SK-N-SH (cell line): Measurements from ENCODE around the gene SPACA9. TPM values are rescaled to one million over a fixed set of nuclear protein-coding genes. Genes with fewer than 3 reads are reported as not detected.

Source experiments
- CTCF ChIA-PET: fragments of 300-600, 350-600 bp; formaldehyde crosslinking; extraction: SDS; loops from one replicate; lab custom pipeline; 2021; lab: Yijun Ruan, JAX
- POLR2A ChIA-PET: fragments of 350-600 bp; sonication (Branson Sonifier 250); formaldehyde crosslinking; extraction: SDS; loops from one replicate; lab custom pipeline; 2020; ENCODE audit warnings: antibody characterized with exemption, inconsistent platforms; lab: Yijun Ruan, JAX
- DNase-seq: peaks from one replicate; pipeline ENCODE4 v3.0.0; 2012
- H2AFZ ChIP-seq: fragments of 200-600 bp; sonication (generic); 2 replicates; pipeline ENCODE4 v1.8.1; 2016; ENCODE audit warnings: antibody characterized with exemption, mild to moderate bottlenecking, low read depth
- H3F3A ChIP-seq: fragments of 200-600 bp; sonication (generic); replicated peaks from 2 replicates; pipeline ENCODE3; 2016; ENCODE audit warnings: antibody characterized with exemption, mild to moderate bottlenecking; ENCODE audit not compliant: insufficient read depth
- H3K27ac ChIP-seq, 2 experiments: fragments of 200-500 bp in 1 of 2; fragments of 200-600 bp in 1 of 2; sonication (Bioruptor generic) in 1 of 2; sonication (generic), shearing (Covaris generic) in 1 of 2; 2 replicates each; pipeline versions ENCODE4 v1.5.1 to v1.6.1; 2014 to 2016; ENCODE audit warnings: low read depth in 2 of 2, inconsistent platforms in 1 of 2, low read length in 1 of 2, mild to moderate bottlenecking in 1 of 2, mixed read lengths in 1 of 2
- H3K27me3 ChIP-seq: fragments of 200-600 bp; sonication (generic), shearing (Covaris generic); 2 replicates; pipeline ENCODE4 v1.6.1; 2016; ENCODE audit warnings: mixed run types; ENCODE audit not compliant: insufficient read depth
- H3K36me3 ChIP-seq, 2 experiments: fragments of 200-500 bp in 1 of 2; fragments of 200-600 bp in 1 of 2; sonication (Bioruptor generic) in 1 of 2; sonication (generic) in 1 of 2; replicated peaks in 1 of 2; 2 replicates each; pipeline versions ENCODE3 to v1.5.1; 2014 to 2016; ENCODE audit warnings: low read length in 1 of 2, mild to moderate bottlenecking in 1 of 2; ENCODE audit not compliant: insufficient read depth in 2 of 2, control insufficient read depth in 1 of 2
- H3K4me1 ChIP-seq, 2 experiments: fragments of 200-500 bp in 1 of 2; fragments of 200-600 bp in 1 of 2; sonication (Bioruptor generic) in 1 of 2; sonication (generic), shearing (Covaris generic) in 1 of 2; 2 replicates each; pipeline versions ENCODE4 v1.5.1 to v1.6.1; 2014 to 2016; ENCODE audit warnings: low read depth in 1 of 2, low read length in 1 of 2, mixed run types in 1 of 2; ENCODE audit not compliant: insufficient read depth in 2 of 2, control insufficient read depth in 1 of 2
- H3K4me2 ChIP-seq: fragments of 200-600 bp; sonication (generic), shearing (Covaris generic); 2 replicates; pipeline ENCODE4 v1.6.1; 2017; ENCODE audit warnings: mixed run types
- H3K4me3 ChIP-seq, 2 experiments: fragments of 200-500 bp in 1 of 2; fragments of 200-600 bp in 1 of 2; sonication (Bioruptor generic) in 1 of 2; sonication (generic), shearing (Covaris generic) in 1 of 2; 2 replicates each; pipeline versions ENCODE4 v1.5.1 to v1.8.1; 2014 to 2016; ENCODE audit warnings: low read depth in 2 of 2, inconsistent platforms in 1 of 2, low read length in 1 of 2, mild to moderate bottlenecking in 1 of 2, mixed read lengths in 1 of 2, moderate library complexity in 1 of 2
- H3K79me2 ChIP-seq: fragments of 200-600 bp; sonication (generic); 2 replicates; pipeline ENCODE4 v1.8.1; 2017; ENCODE audit warnings: mild to moderate bottlenecking; ENCODE audit not compliant: insufficient read depth
- H3K9ac ChIP-seq: fragments of 200-600 bp; sonication (generic); 2 replicates; pipeline ENCODE4 v1.6.1; 2017; ENCODE audit warnings: mixed run types
- H3K9me2 ChIP-seq: fragments of 200-600 bp; sonication (generic); 2 replicates; pipeline ENCODE4 v1.6.1; 2017; ENCODE audit warnings: mixed run types
- H3K9me3 ChIP-seq: fragments of 200-600 bp; sonication (generic); 2 replicates; pipeline ENCODE4 v1.6.1; 2017; ENCODE audit warnings: mixed run types, mild to moderate bottlenecking, moderate library complexity
- H4K20me1 ChIP-seq: fragments of 200-600 bp; sonication (generic); 2 replicates; pipeline ENCODE4 v1.6.1; 2017; ENCODE audit warnings: mild to moderate bottlenecking, mixed run types; ENCODE audit not compliant: insufficient read depth
- CTCF ChIP-seq: fragments of 200-600 bp; sonication (generic); IDR thresholded peaks from 2 replicates; pipeline ENCODE4 v1.6.1; 2017; ENCODE audit warnings: antibody characterized with exemption, mild to moderate bottlenecking, moderate library complexity
- EP300 ChIP-seq, 2 experiments: IDR thresholded peaks; 2 replicates each; pipeline versions ENCODE4 v1.4.0 to v1.6.1; 2012; ENCODE audit warnings: borderline replicate concordance in 1 of 2, low read depth in 1 of 2, low read length in 1 of 2
- FOSL2 ChIP-seq: IDR thresholded peaks from 2 replicates; pipeline ENCODE4 v1.4.0; 2012; ENCODE audit warnings: low read depth, mild to moderate bottlenecking, moderate library complexity, borderline replicate concordance
- IRF3 ChIP-seq: fragments of 150-350 bp; IDR thresholded peaks from 2 replicates; pipeline ENCODE4 v1.6.1; 2016; ENCODE audit warnings: mild to moderate bottlenecking, low read depth, low read length
- JUND ChIP-seq: IDR thresholded peaks from 2 replicates; pipeline ENCODE4 v1.4.0; 2012
- MAX ChIP-seq: IDR thresholded peaks from 2 replicates; pipeline ENCODE4 v1.4.0; 2012; ENCODE audit warnings: low read depth
- MEF2A ChIP-seq: IDR thresholded peaks from 2 replicates; pipeline ENCODE4 v1.4.0; 2012; ENCODE audit warnings: low read depth, borderline replicate concordance
- NRF1 ChIP-seq: IDR thresholded peaks from 2 replicates; pipeline ENCODE4 v1.6.1; 2012; ENCODE audit warnings: low read depth, mild to moderate bottlenecking, low read length
- PBX3 ChIP-seq: IDR thresholded peaks from 2 replicates; pipeline ENCODE4; 2012
- POLR2AphosphoS5 ChIP-seq: IDR thresholded peaks from 2 replicates; pipeline ENCODE4 v1.6.1; 2012; ENCODE audit warnings: low read depth, low read length
- RAD21 ChIP-seq: IDR thresholded peaks from 2 replicates; pipeline ENCODE4 v1.6.1; 2012; ENCODE audit warnings: mild to moderate bottlenecking, low read length
- RCOR1 ChIP-seq: fragments of 150-350 bp; IDR thresholded peaks from 2 replicates; pipeline ENCODE4 v1.6.1; 2017; ENCODE audit warnings: antibody characterized with exemption, low read length
- REST ChIP-seq: IDR thresholded peaks from 2 replicates; pipeline ENCODE4 v1.6.1; 2012; ENCODE audit warnings: mild to moderate bottlenecking, low read depth, low read length, moderate library complexity
- RFX5 ChIP-seq: IDR thresholded peaks from 2 replicates; pipeline ENCODE4 v1.6.1; 2012; ENCODE audit warnings: mild to moderate bottlenecking, improper control_type of control experiment, low read length
- SIN3A ChIP-seq: IDR thresholded peaks from 2 replicates; pipeline ENCODE4 v1.6.1; 2012; ENCODE audit warnings: low read depth, mild to moderate bottlenecking, low read length, moderate library complexity, borderline replicate concordance
- SMC3 ChIP-seq: IDR thresholded peaks from 2 replicates; pipeline ENCODE4 v1.6.1; 2012; ENCODE audit warnings: low read depth, low read length, improper control_type of control experiment
- TEAD4 ChIP-seq: IDR thresholded peaks from 2 replicates; pipeline ENCODE4 v1.4.0; 2012; ENCODE audit warnings: mild to moderate bottlenecking, borderline replicate concordance; ENCODE audit not compliant: insufficient read depth
- ZBTB33 ChIP-seq: IDR thresholded peaks from 2 replicates; pipeline ENCODE4 v1.4.0; 2012; ENCODE audit warnings: low read depth, borderline replicate concordance
- WGBS: methylation state at CpG from one replicate; pipeline ENCODE4 v1.1.6; 2017; ENCODE audit warnings: low lambda C conversion rate; 5-methylcytosine and 5-hydroxymethylcytosine counted together
- polyA plus RNA-seq, 3 experiments: library from polyadenylated mRNA; depleted of rRNA; stranded (reverse); fragments of >200 nt; gene quantifications; 2 replicates each; pipeline ENCODE4 v1.2.3, GENCODE V29; 2012

The SPACA9 gene
- polyA plus RNA-seq, 1 of the 3 experiments (the other 2 are of a cell fraction) = 9.8 TPM

GRCh38 chr9:132898051-132898450, 19.4 kb downstream of the SPACA9 start:
- ChIA-PET POLR2A (interaction anchor here (0.9 kb wide), 1 partner anchor 19 kb away, joined by 3 read pairs; no protein-coding TSS in a partner anchor), CTCF (interaction anchor here (1.0 to 1.4 kb wide), 2 partner anchors 72 to 98 kb away, joined by 3 read pairs; no protein-coding TSS in a partner anchor)
- Histone ChIP-seq H3K9me2 (no peaks in the 10 kb centered on the region), H3K36me3 (peaks cover 42 to 77% of the 10 kb centered on the region in 2 experiments), H3K9me3 (no peaks in the 10 kb centered on the region), H3K9ac (no peak overlapping the region), H3K27me3 (no peaks in the 10 kb centered on the region), H2AFZ (no peak overlapping the region), H3K4me3 (no peak overlapping the region), H3K79me2 (no peaks in the 10 kb centered on the region), H4K20me1 (no peaks in the 10 kb centered on the region), H3K4me1 (peaks cover 0 to 7% of the 10 kb centered on the region in 2 experiments; a peak in 1 of 4 replicates), H3K4me2 (no peak overlapping the region), H3F3A (peaks cover 8% of the 10 kb centered on the region), H3K27ac (no peak overlapping the region)
- DNase-seq = no peak
- WGBS = 96% methylated on average over 7 of the region's 7 CpGs
- TF ChIP-seq IRF3 (no peak), EP300 (IDR thresholded peaks at IDR 0.05; ENCODE audit: borderline replicate concordance in 1 of 2, low read depth in 1 of 2, low read length in 1 of 2) (no peak), RCOR1 (no peak), POLR2AphosphoS5 (no peak), ZBTB33 (no peak), JUND (no peak), SMC3 (no peak), TEAD4 (no peak), PBX3 (no peak), CTCF (no peak), MEF2A (no peak), FOSL2 (no peak), REST (no peak), SIN3A (no peak), RFX5 (no peak), NRF1 (no peak), MAX (no peak), RAD21 (no peak)
